H1 (cell line): Measurements from ENCODE around the gene GRIK1. TPM values are rescaled to one million over a fixed set of nuclear protein-coding genes. Genes with fewer than 3 reads are reported as not detected.

Experiments used
- E2F6 ChIP-seq: IDR thresholded peaks from 2 replicates; pipeline ENCODE4 v1.6.1; 2012; ENCODE audit warnings: inconsistent platforms
- GABPA ChIP-seq: IDR thresholded peaks from 2 replicates; pipeline ENCODE4 v1.6.1; 2011; ENCODE audit warnings: mild to moderate bottlenecking, low read length, moderate library complexity, borderline replicate concordance; ENCODE audit not compliant: insufficient read depth
- JUN ChIP-seq: IDR thresholded peaks from 2 replicates; pipeline ENCODE4 v1.6.1; 2011; ENCODE audit warnings: low read depth, mild to moderate bottlenecking, improper control_type of control experiment, low read length
- MAX ChIP-seq: IDR thresholded peaks from 2 replicates; pipeline ENCODE4 v1.6.1; 2012; ENCODE audit warnings: inconsistent platforms
- YY1 ChIP-seq: IDR thresholded peaks from 2 replicates; pipeline ENCODE4 v1.6.1; 2011; ENCODE audit warnings: low read depth, mild to moderate bottlenecking, low read length
- polyA plus RNA-seq, 7 experiments: library from polyadenylated mRNA; depleted of rRNA in 3 of 7; stranded (reverse) in 5 of 7; unstranded in 2 of 7; fragments of >200 nt in 5 of 7; fragments of 200-250 nt in 2 of 7; gene quantifications; 1 replicate in 5 of 7; 2 replicates in 1 of 7; 4 replicates in 1 of 7; pipeline versions ENCODE4 v1.2.1 to v1.2.3, GENCODE V29; 2011 to 2013; ENCODE audit warnings: missing spikeins in 2 of 7, mixed read lengths in 2 of 7
- total RNA-seq: library from RNA; stranded (reverse); fragmentation: NEBNext Ultra II Directional; extraction: Animal tissue kit (Norgen Biotek cat#: 25700); gene quantifications from 2 replicates; pipeline ENCODE4 v1.2.1, GENCODE V29; 2021

GRIK1 gene
- total and polyA plus RNA-seq, 2 of the 8 experiments (the other 6 are each of a cell fraction or from before 2014, with no cell fraction given) = 0.11 to 0.32 TPM

GRCh38 chr21:29499229-29499628 lies 440.6 kb downstream of the GRIK1 start (continued):
- no peak for TF ChIP-seq E2F6
- no peak for TF ChIP-seq GABPA
- no peak for TF ChIP-seq JUN
- TF ChIP-seq YY1 = no peak
- TF ChIP-seq MAX = no peak
